ENCODE measurements around the gene EIF1.
"Not testable (repeated sequence)": the region's sequence is repeated elsewhere in the genome, so short reads cannot be mapped to it uniquely, and the experiment has no call there.

Gene EIF1

DNA sequence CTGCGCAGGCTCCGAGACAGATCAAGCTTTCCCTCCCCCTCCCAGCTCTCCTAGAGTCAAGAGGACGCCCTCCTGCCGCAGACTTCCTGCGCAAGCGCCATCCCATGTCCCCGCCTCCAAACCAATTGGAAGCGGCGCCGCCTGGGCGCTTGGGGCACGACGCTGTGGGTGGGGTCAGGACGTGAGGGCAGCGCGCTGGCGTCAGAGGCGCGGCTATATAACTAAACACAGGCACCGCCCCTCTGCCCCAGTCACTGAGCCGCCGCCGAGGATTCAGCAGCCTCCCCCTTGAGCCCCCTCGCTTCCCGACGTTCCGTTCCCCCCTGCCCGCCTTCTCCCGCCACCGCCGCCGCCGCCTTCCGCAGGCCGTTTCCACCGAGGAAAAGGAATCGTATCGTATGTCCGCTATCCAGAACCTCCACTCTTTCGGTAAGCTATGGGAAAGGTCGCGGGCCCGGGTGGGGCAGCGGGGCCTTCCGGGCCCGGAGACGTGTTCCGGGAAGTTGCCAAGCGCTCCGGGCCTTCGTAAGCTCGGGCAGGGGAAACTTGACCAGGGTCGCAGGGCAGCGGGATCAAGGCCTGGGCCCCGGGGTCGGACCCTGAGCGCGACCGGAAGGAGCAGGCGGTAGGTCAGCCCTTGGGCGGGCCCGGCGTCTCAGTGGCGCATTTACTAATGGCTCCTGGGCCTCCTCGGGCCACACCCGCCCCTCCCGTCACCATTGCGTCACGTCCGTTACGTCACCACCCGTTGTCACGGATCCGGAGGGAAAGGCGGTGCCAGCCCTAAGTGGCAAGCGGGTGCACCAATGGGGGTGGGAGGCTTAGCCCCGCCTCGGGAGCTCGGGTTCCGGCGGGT, at the start of gene EIF1:
EIF1 (plus strand) TSS at position 245 of the 856 bp plus-strand sequence; CDS start at position 399, 154 bp downstream.
- peak; percentile 100 for DNase-seq

DNA sequence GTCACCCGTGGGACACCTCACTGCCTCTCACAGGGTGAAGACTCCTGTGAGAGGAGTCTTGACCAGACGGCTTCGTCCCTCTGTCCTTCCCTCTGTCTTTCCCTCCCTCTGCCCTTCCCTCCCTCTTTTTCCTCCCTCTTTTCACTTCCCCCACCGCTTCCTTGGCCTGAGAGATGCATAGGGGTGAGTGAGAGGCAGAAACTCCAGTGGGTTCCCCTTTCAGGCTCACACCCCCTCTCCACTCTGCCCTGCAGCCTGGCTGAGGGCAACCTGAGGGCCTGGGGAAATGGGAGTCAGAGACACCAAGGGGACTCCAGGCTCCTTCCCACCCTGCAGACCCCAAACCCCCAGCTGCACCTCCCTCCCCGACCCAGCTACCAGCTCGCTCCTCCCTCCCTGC, 49.7 kb upstream of the EIF1 start:
- no peak for DNase-seq

DNA sequence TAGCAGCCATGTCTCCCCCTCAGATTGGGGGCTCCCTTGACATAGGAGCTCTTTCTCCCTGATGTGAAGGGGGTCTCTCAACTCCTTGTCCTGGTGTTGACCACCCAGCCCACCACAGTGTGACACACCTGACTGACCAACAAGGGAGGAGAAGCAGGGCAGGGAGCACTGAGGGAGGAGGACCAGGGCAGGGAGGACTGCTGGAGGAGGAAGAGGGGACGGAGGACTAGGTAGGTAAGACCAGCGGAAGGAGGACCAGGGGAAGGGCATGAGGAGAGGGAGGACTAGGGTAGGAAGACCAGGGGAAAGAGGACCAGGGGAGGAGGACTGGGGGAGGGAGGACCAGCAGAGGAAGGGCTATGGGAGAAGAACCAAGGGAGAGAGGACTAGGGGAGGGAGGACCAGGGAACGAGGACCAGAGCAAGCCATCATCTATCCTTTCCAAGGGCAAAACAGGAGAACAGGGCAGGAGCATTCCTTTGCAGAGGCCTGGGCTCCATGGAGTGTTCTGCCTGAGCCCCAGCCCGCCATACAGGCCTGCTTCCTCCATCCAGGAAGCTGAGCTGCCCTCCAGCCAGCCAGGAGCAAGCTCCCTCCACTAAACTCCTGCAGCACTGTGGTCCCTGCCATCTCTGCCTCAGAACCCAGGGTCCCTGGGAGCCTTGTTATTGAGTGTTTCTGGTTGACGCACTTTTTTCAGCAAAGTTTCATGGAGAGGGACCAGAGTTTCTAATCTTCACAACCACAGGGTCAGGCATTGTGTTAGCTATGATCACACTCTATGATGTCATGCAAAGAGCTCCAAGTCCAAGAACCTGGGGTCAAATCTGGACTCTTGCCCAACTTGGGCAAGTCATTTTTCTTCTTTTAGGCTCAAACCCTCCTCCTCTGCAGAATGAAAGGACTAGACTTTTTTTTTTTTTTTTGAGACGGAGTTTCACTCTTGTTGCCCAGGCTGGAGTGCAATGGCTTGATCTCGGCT, 48.9 kb upstream of the EIF1 start:
- peak; percentile 66 for DNase-seq

DNA sequence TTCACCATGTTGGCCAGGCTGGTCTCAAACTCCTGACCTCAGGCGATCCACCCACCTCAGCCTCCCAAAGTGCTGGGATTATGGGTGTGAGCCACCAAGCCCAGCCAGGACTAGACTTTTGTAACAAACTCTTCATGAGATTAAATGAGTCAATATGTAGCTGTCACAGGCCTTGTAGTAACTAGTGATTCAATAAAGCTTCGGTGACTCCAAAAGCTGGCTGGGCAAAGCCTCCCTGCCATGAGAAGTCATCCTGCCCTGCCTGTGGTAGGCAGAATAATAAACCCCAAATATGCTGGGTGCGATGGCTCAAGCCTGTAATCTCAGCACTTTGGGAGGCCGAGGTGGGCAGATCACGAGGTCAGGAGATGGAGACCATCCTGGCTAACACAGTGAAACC, 48.1 kb upstream of the EIF1 start:
- DNase-seq, result not testable (repeated sequence)

DNA sequence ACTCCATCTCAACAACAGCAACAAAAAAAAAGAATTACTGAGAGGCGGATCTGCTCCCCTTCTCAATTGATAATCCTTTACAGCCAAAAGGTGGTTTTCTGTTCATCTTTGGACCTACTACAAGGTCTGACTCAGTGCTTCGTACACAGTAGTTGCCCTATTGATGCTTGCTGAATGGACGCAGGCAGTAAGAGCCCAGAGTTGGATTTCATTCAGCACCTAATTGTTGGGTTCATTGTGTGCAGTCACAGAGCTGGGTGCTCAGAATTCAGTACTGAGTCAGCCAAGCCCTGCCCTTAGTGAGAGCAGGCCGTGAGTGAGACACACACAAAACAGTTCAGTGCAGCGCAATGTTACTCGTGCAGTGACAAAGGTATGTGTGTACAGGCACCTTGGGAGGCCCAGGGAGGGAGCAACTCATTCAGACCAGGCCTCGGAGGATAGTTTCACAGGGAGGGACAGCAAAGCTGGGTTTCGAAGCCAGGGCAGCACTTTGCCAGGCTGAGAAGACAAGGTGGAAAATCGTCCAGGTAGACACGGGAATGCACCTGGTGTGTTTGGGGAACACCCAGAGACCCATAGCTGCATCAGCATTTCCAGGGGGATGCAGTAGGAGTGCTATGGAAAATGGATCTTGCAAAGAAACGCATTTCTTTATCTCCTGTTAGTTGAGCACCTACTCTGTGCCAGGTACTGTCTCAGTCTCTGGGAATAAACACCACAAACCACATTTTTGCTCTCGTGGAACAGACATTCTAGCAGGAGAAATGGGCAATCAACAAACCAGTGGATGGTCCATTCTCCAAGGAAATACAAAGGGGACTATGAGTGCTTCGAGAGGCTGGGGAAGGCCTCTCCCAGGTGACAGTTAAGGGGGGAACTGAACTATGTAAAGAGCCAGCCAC, 46.2 kb upstream of the EIF1 start:
- no peak for DNase-seq

DNA sequence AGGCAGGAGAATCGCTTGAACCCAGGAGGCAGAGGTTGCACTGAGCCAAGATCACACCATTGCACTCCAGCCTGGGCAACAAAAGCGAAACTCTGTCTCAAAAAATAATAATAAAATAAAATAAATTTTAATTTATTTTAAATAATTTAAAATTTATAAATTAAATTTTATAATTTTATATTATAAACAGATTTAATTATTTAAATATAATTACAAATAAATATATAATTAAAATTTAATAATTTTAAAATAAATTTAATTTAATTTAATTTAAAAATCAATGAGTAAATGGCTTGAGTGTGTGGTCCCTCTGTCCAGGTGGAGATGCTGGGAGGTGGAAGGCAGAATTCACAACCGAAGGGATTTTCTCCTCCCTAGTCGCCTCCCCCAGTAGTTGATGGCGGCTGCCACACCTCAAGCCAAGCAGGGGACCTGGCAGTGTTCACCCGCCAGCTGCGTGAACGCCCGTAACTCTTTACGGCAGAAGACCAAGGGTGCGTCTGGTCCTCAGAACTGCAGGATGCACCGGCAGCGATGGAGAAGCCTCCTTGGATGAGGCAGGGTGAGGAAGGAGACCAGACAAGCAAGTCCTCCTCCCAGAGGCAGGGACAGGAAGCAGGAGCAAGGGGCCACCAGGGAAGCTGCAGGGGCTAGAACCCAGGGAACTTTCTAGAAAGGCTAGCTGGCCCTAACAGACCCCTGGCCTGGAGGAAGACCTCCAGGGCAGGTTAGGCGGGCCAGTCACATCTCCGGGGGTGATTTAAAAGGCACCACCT, 41.5 kb upstream of the EIF1 start:
- no peak for DNase-seq

DNA sequence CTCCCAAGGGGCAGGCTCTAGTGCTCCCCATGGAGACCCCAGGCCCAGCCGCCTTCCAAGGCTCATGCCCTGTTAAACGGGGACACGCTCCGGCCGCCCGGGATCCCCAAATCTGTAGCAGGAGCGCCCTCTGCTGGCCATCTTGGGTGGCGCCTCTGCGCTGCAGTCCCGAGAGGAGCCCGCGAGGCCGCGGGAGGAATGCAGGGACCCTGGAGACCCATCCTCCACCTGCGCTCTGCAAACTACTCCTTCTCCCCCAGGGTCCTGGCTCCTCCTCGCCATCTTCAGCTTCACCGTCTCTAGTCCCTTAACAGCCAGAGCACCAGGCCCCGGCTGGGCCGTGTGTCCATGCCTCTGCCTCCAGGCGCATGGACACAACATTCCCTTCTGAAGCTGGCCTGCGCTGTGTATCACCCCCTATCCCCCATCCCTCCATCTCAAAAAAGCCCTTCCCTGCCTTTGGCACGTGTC, 40.7 kb upstream of the EIF1 start:
- peak; percentile 97 for DNase-seq

DNA sequence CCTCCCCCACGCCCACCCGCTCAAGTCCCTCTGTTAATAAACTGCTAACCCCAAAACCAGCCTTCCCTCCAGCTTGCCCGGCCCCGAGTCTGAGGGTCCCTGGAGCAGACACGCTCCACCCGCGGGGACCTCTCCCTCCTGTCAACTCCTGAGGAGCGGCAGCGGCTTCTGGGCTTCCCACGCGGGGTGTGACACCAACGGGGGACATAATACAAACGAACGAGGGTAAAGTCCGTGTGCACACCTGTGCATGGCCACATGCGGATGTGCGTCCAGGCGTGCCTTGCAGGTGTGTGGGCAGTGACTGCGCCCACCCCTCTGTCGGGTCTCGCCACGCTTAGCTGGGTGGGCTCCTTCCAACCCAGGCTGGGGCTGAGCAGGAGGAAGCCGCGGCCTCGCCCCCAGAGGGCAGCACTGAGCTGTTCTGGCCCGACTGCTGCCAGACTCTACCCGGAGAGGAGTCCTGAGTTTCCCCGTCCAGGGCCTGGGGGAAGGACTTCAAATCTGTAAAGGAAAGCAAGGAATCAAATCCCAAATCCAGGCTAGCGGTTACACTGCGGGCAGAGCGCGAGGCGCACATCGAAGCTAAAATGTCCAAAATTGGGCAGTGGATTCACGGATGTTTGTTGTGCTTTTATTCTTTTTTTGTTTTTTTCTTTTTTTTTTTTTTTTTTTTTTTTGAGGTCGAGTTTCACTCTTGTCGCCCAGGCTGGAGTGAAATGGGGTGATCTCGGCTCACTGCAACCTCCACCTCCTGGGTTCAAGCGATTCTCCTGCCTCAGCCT, 40.1 kb upstream of the EIF1 start:
- DNase-seq, result peak; percentile 95

DNA sequence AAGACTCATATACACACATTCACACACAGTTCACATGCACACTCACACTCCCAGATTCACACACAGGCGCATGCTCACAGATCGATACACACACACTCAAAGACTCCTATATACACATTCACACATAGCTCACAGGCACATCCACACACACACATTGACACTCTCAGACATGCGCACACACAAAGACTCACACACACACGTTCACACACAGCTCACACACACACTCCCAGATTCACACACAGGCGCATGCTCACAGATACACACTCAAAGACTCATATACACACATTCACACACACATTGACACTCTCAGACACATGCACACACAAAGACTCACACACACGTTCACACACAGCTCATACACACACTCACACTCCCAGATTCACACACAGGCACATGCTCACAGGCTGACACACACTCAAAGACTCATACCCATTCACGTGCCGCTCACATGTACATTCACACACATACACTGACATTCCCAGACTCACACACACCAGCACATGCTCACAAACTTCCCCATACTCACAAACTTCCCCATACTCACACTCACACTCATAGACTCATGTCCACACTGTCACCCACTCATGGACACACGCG, 38.7 kb upstream of the EIF1 start:
- no peak for DNase-seq

DNA sequence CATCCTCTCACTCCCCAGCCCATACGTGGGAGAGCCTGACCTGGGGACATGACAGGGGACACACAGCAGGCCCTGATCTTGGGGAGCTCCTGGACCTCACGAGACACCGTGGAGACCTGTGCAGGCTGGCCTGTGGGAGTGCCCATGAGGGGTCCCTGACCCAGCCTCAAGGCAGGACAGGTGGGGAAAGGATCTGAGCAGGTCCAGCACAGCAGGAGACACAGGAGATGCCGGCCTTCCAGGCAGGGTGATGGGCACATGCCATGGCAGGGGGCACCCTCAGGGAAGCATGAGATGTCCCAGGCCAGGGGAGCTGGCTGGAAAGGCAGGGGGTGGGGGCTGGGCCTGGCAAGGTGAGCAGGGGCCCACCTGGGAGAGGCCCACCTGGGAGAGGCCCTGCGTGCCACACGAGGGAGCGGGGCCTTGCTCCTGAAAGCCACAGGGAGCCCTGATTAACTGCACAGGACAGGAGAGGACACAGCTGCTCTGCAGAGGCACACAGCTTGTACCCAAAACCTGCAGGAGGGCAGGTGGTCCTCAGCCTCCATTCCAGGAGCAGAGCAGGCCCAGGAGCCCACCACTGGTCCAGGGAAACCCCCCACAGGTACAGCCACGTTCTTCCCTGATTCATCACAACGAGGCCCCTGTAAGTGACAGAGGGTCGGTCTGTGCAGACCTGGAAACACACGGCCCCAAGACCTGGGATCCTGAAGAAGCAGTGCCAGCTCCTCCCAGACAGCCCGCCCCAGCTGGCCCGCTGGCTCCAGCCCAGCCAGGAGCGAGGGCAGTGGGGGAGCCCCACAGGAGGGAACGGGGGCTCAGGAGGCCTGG, 37.7 kb upstream of the EIF1 start:
- peak; percentile 59 for DNase-seq

DNA sequence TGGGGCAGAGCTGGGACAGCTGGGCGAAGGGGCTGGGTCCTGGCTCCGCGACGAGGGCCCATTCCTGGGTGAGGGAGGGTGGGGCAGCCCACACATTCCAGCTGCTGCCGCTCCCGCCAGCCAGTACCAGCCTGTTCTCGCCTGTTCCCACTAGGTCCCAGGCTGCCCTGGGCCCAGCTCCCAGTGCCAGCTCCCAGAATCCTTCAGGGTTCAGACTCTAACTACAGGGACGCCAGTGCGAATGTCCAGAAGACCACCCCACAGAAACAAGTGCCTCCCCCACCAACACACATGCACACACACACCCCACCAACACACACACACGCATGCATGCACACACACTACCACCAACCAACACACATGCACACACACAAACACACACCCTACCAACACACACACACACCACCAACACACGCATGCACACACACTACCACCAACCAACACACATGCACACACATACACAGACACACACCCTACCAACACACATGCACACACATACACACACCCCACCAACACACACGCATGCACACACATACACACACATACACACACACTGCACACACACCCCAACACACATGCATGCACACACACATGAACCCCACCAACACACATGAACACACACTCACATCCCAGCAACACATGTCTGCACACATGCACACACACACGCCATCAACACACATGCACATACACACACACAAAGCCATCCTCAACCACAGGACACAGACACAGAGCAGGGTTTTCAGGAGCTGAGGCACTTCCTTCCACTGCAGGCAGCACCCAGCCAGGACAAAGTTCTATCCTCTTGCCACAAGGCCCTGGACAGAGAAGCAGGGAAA, 36.8 kb upstream of the EIF1 start:
- peak; percentile 65 for DNase-seq

DNA sequence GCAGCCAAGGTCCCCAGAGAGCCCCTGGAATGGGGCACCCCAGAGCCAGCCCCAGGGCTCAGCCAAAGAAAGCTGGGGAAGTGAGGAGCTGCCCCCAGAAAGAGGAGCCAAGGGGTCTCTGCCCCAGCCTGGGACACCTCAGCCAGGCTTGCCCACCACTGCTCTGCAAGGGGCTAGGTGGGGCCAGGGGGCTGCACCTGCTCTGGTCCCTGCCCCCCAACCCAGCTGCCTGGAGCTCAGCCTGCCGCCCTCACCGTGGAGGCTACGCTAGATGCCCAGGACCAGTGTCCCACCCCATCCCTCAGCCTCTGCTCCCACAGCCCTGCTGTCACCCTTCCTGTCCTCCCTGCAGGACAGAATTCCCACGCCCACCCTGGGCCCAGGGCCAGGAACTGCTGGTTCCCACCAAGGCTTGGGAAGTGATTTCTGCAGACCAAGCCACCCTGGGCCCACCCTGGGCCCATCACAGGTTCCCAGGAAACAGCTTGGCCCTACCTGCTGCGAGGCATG, 36.2 kb upstream of the EIF1 start:
- DNase-seq, result no peak

DNA sequence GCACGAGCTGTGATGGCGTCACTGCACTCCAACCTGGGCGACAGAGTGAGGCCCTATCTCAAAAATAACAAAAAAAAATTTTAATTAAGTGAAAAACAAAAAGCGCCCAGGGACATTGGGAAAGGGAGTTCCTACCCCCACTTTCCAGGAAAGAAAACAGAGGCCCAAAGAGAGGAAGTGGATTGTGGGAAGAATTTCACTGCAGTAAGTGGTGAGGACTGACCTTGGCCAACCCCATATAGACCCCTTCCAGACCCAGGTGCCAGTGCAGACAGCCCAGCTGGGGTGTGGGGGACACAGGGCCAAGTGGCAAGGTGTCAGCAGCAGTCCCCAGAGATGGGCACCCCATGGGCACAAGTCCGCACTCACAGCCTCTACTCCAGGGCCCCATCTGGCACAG, 35.3 kb upstream of the EIF1 start:
- no peak for DNase-seq

DNA sequence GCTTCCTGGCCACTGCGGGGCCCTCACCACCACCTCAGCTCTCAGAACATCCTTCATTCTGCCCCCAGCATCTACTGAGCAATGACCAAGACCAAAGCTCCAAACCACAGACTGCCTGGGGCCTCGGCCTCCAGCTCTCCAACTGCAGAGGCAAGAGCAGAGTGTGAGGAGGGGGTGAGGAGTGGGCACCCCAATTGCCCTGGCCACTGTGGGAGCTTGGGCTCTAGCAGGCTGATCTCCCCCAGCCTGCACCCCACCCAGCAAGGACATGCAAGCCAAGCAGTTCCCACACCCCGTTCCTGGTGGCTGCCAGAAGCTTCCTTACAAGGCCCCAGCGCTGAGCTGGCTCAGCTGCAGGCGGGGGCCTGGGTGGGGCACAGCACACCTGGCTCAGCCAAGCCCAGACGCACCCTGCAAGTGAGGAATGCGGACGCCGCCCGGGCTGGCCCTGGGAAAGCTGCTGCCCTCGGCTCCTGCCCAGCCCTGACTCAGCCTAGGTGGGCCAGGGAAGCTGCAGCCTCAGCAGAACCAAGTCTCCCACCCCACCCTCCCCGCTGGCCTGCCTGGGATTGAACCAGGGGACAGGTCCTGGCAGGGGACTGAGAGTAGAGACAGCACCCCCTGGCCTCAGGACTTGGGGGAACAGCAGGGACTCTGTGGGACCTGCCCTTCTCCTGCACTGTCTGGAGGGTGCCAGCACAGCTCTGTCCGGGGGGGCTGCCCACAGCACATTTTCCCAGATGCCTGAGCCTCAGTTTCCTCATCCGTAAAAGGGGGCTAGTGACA, 34.6 kb upstream of the EIF1 start:
- DNase-seq, result peak; percentile 93

DNA sequence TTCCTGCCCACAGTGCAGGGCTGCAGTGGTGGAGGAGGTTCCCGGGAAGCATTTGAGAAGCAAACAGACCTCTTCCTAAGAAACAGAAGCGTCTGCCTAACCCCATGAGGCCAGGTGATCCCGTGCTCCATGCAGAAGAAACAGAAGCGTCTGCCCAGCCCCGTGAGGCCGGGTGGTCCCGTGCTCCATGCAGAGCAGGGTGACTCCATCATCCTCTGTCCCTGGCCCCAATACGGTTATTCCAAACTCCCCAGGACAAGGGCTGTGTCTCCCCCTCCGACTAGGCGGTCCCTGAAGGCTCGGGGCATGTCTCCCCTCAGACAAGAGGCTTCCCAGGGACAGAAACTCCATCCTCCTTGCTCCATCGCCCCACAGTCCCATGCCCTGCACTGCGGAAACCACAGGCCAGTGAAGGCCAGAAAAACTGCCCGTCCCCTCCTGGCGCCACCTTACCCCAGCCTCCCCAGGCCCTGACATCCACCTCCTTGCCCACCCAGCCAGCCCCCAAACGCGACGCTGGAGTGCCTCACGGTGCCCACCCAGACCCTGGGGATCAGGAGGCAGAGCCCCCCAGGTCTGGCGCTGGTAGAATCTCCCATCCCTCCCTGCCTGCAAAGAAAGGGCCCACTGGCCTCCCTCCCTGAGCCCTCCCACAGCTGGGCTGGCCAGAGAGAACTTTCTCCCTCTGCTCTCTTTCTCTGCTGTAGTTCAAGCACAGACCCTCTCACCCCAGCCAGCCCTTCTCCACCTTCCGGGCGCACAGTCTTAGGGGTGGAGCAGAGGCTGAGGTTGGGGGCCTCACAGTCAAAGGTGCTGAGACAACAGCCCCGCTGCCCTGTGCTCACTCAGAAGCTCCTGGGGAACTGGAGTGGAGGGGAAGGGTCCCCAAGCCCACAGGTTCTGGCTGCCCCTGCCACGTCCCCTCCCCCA, 33.7 kb upstream of the EIF1 start:
- DNase-seq, result peak; percentile 64

DNA sequence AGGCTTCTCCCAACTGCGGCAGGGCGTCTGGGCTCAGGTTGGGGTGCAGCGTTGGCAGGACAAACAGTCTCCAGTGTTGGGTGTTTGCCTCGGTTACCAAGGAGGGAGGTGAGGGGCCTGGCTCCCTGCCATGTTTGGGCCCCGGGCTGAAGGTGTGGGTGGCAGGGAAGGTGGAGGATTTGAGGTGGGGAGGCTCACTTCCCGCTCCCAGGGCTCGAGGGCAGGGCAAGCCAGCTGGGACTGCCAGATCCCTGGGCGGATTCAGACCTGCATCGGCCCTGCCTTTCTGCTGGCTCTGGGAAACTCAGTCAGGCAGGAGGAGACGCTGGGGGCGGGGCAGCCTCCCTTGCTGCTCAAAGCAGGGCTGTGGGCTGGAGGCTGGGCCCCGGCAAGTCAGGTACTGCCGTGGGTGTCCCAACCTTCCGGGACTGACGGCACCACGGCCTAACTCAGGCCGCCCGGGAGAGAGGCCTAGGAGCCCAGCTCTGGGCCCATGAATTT, 33.0 kb upstream of the EIF1 start:
- DNase-seq, result peak; percentile 96

All from islet precursor cell (in vitro differentiated cells).